GM12875 (cell line): Measurements from ENCODE around the gene DAB2.

ENCODE experiments used
- H3K4me3 ChIP-seq: one replicate; pipeline ENCODE4 v1.5.1; 2011; ENCODE audit warnings: low read depth, low read length, control low read depth
- CTCF ChIP-seq: IDR thresholded peaks from 2 replicates; pipeline ENCODE4 v1.5.1; 2011; ENCODE audit warnings: low read depth, mild to moderate bottlenecking, control low read depth, inconsistent platforms, low read length, moderate library complexity, borderline replicate concordance; ENCODE audit not compliant: insufficient read depth

DAB2 gene

DNA sequence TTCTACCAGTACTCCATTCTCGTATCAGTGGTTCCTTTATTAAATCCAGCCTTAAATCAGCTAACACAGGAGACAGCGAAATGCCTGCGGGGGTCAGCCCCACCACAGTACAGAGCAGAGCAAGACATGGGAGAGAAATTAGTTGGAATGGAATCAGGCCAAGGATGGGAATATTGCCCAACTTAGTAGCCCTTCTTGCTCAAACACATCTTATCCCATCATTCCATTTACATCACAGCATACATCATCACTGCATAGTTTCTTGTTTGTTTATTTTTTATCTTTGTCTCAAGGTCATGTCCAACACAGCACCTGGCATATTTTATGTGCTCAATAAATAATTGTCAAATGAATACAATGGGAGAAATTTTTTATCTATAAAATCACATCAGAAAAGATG lies 34.3 kb upstream of the DAB2 start:
- no peak for TF ChIP-seq CTCF
- H3K4me3 ChIP-seq = no peak overlapping the region

GRCh38 chr5:39455645-39456044 lies 30.9 kb upstream of the DAB2 start:
- H3K4me3 ChIP-seq = no peak overlapping the region
- no peak for TF ChIP-seq CTCF

GRCh38 chr5:39453606-39454005 lies 28.8 kb upstream of the DAB2 start:
- no peak overlapping the region for H3K4me3 ChIP-seq
- TF ChIP-seq CTCF = no peak

DNA sequence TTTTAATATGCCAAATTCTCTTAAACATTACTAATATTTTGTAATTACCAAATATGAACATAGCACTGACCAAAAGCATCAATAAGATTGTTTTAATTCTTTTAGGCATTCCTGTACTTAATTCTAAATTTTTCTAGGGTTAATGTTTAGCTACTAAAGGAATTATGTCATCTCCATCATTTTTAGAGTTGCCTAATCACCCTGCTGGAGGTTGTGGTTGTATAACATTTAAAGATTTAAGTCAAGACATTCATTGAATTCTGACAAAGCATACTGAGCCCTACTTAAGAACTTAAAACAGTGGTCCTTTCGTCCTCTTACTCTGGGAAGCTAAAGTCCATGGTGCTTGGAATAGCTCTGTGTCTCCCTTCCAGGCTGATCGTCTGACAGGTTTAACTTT lies 28.1 kb upstream of the DAB2 start:
- no peak for TF ChIP-seq CTCF
- H3K4me3 ChIP-seq = no peak overlapping the region

DNA sequence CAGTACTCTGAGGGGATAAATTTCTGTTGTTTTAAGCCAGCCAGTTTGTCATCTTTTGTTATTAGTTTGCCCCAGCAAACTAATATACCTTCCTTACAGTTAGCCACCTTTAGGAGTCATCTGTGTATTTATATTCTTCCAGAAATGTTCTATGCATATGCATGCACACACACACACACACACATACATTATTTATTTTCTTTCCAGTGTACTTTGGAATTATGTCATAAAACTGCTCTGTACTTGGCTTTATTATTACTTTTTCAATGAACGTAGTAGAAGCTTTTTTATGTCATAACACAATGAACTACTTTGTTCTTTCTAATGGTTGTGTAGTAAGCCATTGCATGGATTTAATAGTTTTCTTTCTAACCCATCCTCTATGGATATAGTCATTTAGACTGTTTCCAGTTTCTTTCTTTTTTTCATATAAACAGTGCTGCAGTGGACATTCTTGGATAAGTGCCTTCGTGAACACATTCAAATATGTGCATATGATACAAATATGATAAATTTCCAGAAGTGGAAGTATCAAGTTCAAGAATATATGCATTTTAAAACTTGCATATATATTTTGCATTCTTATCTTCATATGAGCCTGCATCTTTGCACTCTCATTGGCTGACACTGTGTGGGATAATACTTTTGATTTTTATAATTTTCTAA lies 26.6 kb upstream of the DAB2 start:
- TF ChIP-seq CTCF = no peak
- no peak overlapping the region for H3K4me3 ChIP-seq

GRCh38 chr5:39450487-39450886 lies 25.7 kb upstream of the DAB2 start:
- no peak overlapping the region for H3K4me3 ChIP-seq
- no peak for TF ChIP-seq CTCF

DNA sequence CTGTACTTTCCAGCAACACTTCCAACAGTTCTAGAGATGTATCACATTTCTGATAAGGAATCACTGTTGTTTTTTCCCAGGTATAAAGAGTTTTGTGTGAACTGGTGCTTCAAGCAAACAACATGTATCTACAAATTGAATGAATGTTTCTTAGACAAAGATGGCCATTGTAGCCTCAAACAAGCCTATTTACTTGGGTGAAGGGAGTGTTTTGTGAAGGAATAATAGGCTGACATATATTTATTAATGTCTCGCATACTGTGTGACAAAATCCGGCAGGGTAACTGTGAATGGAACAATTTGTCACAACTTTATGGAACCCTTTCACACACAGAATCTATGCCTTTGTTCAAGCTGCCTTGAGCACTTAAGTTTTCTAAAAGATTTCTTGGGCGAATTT lies 24.8 kb upstream of the DAB2 start:
- H3K4me3 ChIP-seq = no peak overlapping the region
- TF ChIP-seq CTCF = no peak
